B cell (primary cell): Measurements from ENCODE around the gene EXOC6B. TPM values are rescaled to one million over a fixed set of nuclear protein-coding genes. Genes with fewer than 3 reads are reported as not detected.

Source experiments
- ATAC-seq: fragments of 200-7000 bp; cut with Tn5 transposase; one replicate; pipeline ENCODE4 v1.10.0; 2021; ENCODE audit warnings: low read depth, mild to moderate bottlenecking, moderate number of reproducible peaks, moderate library complexity
- CTCF ChIA-PET: fragments of 350-600 bp; sonication (Branson Sonifier 250); formaldehyde crosslinking; loops from one replicate; lab custom pipeline; 2021; ENCODE audit warnings: antibody characterized with exemption, inconsistent platforms; lab: Charles Lee
- POLR2A ChIA-PET: fragments of 350-600 bp; sonication (Branson Sonifier 250); formaldehyde crosslinking; loops from one replicate; lab custom pipeline; 2021; ENCODE audit warnings: antibody characterized with exemption; lab: Charles Lee
- DNase-seq: peaks from one replicate; pipeline ENCODE4 v3.0.0; 2013
- H2AFZ ChIP-seq: 2 replicates; pipeline ENCODE4 v1.6.1; 2012; ENCODE audit warnings: mild to moderate bottlenecking, low read depth, low read length; ENCODE audit not compliant: insufficient read depth, poor library complexity, severe bottlenecking
- H3K27ac ChIP-seq, 2 donors: 1 replicate in 1 of 2; 2 replicates in 1 of 2; pipeline ENCODE4 v1.5.1; 2012 to 2013; ENCODE audit warnings: low read length in 2 of 2, mild to moderate bottlenecking in 2 of 2, moderate library complexity in 1 of 2
- H3K27me3 ChIP-seq, 4 experiments: fragments of 200-600 bp in 1 of 4; sonication (generic) in 1 of 4; replicated peaks in 1 of 4; 1 replicate in 2 of 4; 2 replicates in 2 of 4; pipeline versions ENCODE4 v1.6.1 to v1.7.0; 2013 to 2016; ENCODE audit warnings: low read length in 3 of 4, mild to moderate bottlenecking in 2 of 4, mixed read lengths in 1 of 4, moderate library complexity in 1 of 4; ENCODE audit not compliant: insufficient read depth in 4 of 4, control insufficient read depth in 3 of 4; ENCODE audit errors: control extremely low read depth in 1 of 4
- H3K36me3 ChIP-seq, 2 experiments: replicated peaks in 1 of 2; 1 replicate in 1 of 2; 2 replicates in 1 of 2; pipeline versions ENCODE4 v1.6.1 to v1.7.1; 2013; ENCODE audit warnings: low read length in 1 of 2; ENCODE audit not compliant: insufficient read depth in 2 of 2, control insufficient read depth in 1 of 2; ENCODE audit errors: control extremely low read depth in 1 of 2, extremely low read depth in 1 of 2
- H3K4me1 ChIP-seq, 2 donors: fragments of 200-600 bp in 1 of 2; sonication (generic) in 1 of 2; 1 replicate in 1 of 2; 2 replicates in 1 of 2; pipeline versions ENCODE4 v1.5.1 to v1.6.1; 2013 to 2017; ENCODE audit warnings: low read length in 2 of 2; ENCODE audit not compliant: control insufficient read depth in 2 of 2, insufficient read depth in 2 of 2
- H3K4me2 ChIP-seq: replicated peaks from 2 replicates; pipeline ENCODE3; 2012; ENCODE audit warnings: mild to moderate bottlenecking, low read depth, low read length; ENCODE audit not compliant: poor library complexity, severe bottlenecking
- H3K4me3 ChIP-seq, 5 experiments: fragments of 200-600 bp in 1 of 5; sonication (generic) in 1 of 5; 1 replicate in 3 of 5; 2 replicates in 2 of 5; pipeline versions ENCODE4 v1.5.1 to v1.7.0; 2011 to 2016; ENCODE audit warnings: low read length in 4 of 5, mild to moderate bottlenecking in 4 of 5, low read depth in 2 of 5, control low read depth in 1 of 5, moderate library complexity in 1 of 5; ENCODE audit not compliant: insufficient read depth in 1 of 5; ENCODE audit errors: control extremely low read depth in 1 of 5, extremely low read depth in 1 of 5
- H3K79me2 ChIP-seq: fragments of 200-600 bp; sonication (generic); one replicate; pipeline ENCODE4 v1.6.0; 2016; ENCODE audit warnings: low read length; ENCODE audit not compliant: control insufficient read depth, insufficient read depth
- H3K9ac ChIP-seq: fragments of 200-600 bp; sonication (generic); 2 replicates; pipeline ENCODE4 v1.6.1; 2017; ENCODE audit warnings: mild to moderate bottlenecking, low read length, moderate library complexity
- H3K9me3 ChIP-seq, 3 donors: one replicate each; pipeline versions ENCODE4 v1.6.1 to v1.7.1; 2013; ENCODE audit warnings: low read length in 2 of 3; ENCODE audit not compliant: control insufficient read depth in 2 of 3, insufficient read depth in 1 of 3; ENCODE audit errors: control extremely low read depth in 1 of 3
- H4K20me1 ChIP-seq: 2 replicates; pipeline ENCODE4 v1.6.0; 2012; ENCODE audit warnings: mild to moderate bottlenecking, low read length; ENCODE audit not compliant: insufficient read depth, control insufficient read depth, poor library complexity, severe bottlenecking
- H3K27ac Mint-ChIP-seq: one replicate; pipeline ENCODE4 v1.8.0; 2021; ENCODE audit warnings: mixed read lengths
- H3K27me3 Mint-ChIP-seq: one replicate; pipeline ENCODE4 v1.8.0; 2021; ENCODE audit warnings: mixed read lengths
- H3K4me1 Mint-ChIP-seq: one replicate; pipeline ENCODE4 v1.8.0; 2021; ENCODE audit warnings: mixed read lengths
- H3K4me3 Mint-ChIP-seq: one replicate; pipeline ENCODE4 v1.8.0; 2021; ENCODE audit warnings: mixed read lengths
- H3K9me3 Mint-ChIP-seq: one replicate; pipeline ENCODE4 v1.8.0; 2022; ENCODE audit warnings: mixed read lengths; ENCODE audit not compliant: insufficient read depth
- CTCF ChIP-seq: fragments of 200-600 bp; IDR thresholded peaks from one replicate; pipeline ENCODE4 v1.8.0; 2022; ENCODE audit warnings: antibody characterized with exemption, mild to moderate bottlenecking
- EZH2 ChIP-seq: IDR thresholded peaks from 2 replicates; pipeline ENCODE4 v1.6.1; 2012; ENCODE audit warnings: borderline replicate concordance, low read depth, mild to moderate bottlenecking, moderate library complexity, low read length; ENCODE audit not compliant: insufficient read depth, poor library complexity, severe bottlenecking
- WGBS: methylation state at CpG from one replicate; pipeline ENCODE4 v1.1.5; 2013; ENCODE audit warnings: missing lambda C conversion rate; ENCODE audit not compliant: insufficient coverage; 5-methylcytosine and 5-hydroxymethylcytosine counted together
- intact Hi-C: fragments of 100-400 bp; cut with micrococcal nuclease; formaldehyde crosslinking; loops from one replicate; pipeline ENCODE4 v1.10.0; 2022
- polyA plus RNA-seq: library from polyadenylated mRNA; depleted of rRNA; stranded (reverse); fragments of >200 nt; gene quantifications from 2 replicates; pipeline ENCODE4 v1.2.3, GENCODE V29; 2012
- total RNA-seq, 2 donors: library from RNA; stranded (reverse); fragments of 120-200 nt in 1 of 2; gene quantifications; 1 replicate in 1 of 2; 2 replicates in 1 of 2; pipeline versions ENCODE4 v1.2.3 to v1.2.4, GENCODE V29; 2013 to 2022

The EXOC6B gene
- total and polyA plus RNA-seq, 2 donors (not counting 1 experiment from before 2014, with no cell fraction given): 4.8 to 22.6 TPM

DNA sequence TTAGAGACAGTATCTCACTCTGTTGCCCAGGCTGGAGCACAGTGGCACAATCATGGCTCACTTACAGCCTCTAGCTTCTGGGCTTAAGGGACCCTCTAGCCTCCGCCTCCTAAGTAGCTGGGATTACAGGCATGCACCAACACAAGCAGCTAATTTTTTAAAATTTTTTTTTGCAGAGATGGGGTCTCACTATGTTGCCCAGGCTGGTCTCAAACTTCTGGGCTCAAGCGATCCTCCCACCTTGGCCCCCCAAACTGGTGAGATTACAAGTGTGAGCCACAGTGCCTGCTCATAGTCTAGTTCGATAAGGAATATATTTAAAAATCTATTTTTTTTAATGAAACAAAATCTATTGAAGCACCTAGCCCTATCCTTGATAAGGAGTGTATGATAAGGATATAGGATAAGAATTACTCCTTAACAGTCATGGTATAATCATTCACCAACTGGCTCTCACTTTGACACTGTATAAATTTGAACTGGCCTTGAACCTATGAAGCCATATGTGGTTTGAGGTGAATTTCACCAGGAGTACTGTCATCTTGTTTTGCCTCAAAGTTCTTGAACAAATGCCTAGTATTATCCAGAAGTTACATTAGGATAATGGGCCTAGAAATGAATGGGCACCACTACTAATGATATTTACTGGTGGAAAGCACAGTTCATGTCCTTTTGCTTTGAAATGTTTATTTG lies 71.1 kb downstream of the EXOC6B start:
- DNase-seq: no peak
- Mint-ChIP-seq H3K4me1 (no peaks in the 10 kb centered on the region), H3K4me3 (no peak overlapping the region), H3K9me3 (no peaks in the 10 kb centered on the region), H3K27me3 (no peaks in the 10 kb centered on the region), H3K27ac (no peak overlapping the region)
- WGBS: no CpG with 5 or more reads among the region's 3 CpGs
- ATAC-seq: no peak
- TF ChIP-seq CTCF (no peak), EZH2 (no peak)
- no peaks in the 10 kb centered on the region for H3K27me3 ChIP-seq
- no peak overlapping the region for H3K9ac ChIP-seq
- POLR2A ChIA-PET: no interaction called here
- no peaks in the 10 kb centered on the region for H3K9me3 ChIP-seq
- H4K20me1 ChIP-seq: no peaks in the 10 kb centered on the region
- H3K4me3 ChIP-seq: no peak overlapping the region
- H3K79me2 ChIP-seq: no peaks in the 10 kb centered on the region
- CTCF ChIA-PET: interaction anchor here (0.9 to 1.6 kb wide), 2 partner anchors 8 to 175 kb away, joined by 3 to 4 read pairs; no protein-coding TSS in a partner anchor
- no peak overlapping the region for H3K27ac ChIP-seq
- intact Hi-C loops: no loop called here
- H3K4me2 ChIP-seq: no peak overlapping the region
- H3K4me1 ChIP-seq: no peaks in the 10 kb centered on the region
- H2AFZ ChIP-seq: no peak overlapping the region
- H3K36me3 ChIP-seq: no peaks in the 10 kb centered on the region

- 95% methylated on average over 2 of the region's 3 CpGs for WGBS
- DNase-seq: no peak
- CTCF ChIA-PET: interaction anchor here (1.1 kb wide), 1 partner anchor 827 kb away, joined by 3 read pairs; no protein-coding TSS in a partner anchor
Observed at GRCh38 chr2:72750977-72751639, 74.7 kb downstream of the EXOC6B start.

More at GRCh38 chr2:72750977-72751639, 74.7 kb downstream of the EXOC6B start:
- POLR2A ChIA-PET: no interaction called here
- Histone ChIP-seq H3K4me2 (no peak overlapping the region), H3K27ac (no peak overlapping the region), H3K9ac (no peak overlapping the region), H4K20me1 (no peaks in the 10 kb centered on the region), H3K4me1 (no peaks in the 10 kb centered on the region), H3K36me3 (no peaks in the 10 kb centered on the region), H3K79me2 (no peaks in the 10 kb centered on the region), H2AFZ (no peak overlapping the region), H3K27me3 (no peaks in the 10 kb centered on the region), H3K4me3 (no peak overlapping the region), H3K9me3 (no peaks in the 10 kb centered on the region)
- H3K4me3 Mint-ChIP-seq: no peak overlapping the region
- intact Hi-C loops: no loop called here
- TF ChIP-seq CTCF: no peak
- TF ChIP-seq EZH2: no peak
- H3K4me1 Mint-ChIP-seq: no peaks in the 10 kb centered on the region
- H3K27ac Mint-ChIP-seq: no peak overlapping the region
- no peak for ATAC-seq
- no peaks in the 10 kb centered on the region for H3K27me3 Mint-ChIP-seq
- H3K9me3 Mint-ChIP-seq: no peaks in the 10 kb centered on the region
